Measurements from ENCODE around the gene USP40.

The USP40 gene

GRCh38 chr2:233455491-233455890 is 111.1 kb downstream of the USP40 start:
- no peak for DNase-seq

DNA sequence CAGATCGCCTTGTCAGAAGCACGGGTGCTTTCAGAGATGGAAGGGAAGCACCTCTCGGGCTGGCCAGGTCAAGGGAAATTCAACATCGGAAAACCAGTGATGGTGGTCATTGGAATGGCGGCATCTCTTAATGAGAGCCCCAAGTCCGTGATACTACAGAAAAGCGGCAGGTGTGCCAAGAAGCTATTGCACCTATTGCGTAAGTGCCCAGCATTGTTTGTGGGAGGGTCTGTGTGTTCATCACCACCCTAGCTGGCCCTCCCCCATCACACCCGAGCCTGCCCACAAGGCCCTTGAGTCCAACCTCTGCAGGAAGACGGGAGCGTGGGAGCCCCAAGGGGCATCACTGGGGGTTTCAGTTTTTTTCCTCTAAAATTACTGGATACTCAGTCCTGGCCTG is 111.6 kb downstream of the USP40 start:
- no peak for DNase-seq

DNA sequence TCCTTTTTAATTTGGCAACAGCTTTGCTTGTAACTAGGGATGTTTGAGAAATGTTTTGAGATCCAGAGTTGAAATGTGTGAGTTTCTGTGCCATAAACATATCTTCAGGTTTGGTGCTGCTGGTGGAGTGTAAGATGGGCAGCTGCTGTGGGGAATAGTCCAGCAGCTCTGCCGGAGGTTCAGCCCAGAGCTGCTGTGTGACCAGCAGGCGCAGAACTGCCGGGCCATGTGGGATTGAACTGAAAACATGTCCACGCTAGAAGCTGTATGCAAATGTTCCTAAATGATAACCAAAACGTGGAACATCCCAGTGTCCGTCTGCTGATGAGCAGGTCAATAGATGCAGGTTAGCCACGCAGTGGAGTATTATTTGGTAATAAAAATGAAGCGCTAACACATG is 112.7 kb downstream of the USP40 start:
- DNase-seq, result no peak

GRCh38 chr2:233453111-233453915 is 113.3 kb downstream of the USP40 start:
- DNase-seq, result no peak

- no peak for DNase-seq
Measured at GRCh38 chr2:233451950-233452349, 114.6 kb downstream of the USP40 start.

DNA sequence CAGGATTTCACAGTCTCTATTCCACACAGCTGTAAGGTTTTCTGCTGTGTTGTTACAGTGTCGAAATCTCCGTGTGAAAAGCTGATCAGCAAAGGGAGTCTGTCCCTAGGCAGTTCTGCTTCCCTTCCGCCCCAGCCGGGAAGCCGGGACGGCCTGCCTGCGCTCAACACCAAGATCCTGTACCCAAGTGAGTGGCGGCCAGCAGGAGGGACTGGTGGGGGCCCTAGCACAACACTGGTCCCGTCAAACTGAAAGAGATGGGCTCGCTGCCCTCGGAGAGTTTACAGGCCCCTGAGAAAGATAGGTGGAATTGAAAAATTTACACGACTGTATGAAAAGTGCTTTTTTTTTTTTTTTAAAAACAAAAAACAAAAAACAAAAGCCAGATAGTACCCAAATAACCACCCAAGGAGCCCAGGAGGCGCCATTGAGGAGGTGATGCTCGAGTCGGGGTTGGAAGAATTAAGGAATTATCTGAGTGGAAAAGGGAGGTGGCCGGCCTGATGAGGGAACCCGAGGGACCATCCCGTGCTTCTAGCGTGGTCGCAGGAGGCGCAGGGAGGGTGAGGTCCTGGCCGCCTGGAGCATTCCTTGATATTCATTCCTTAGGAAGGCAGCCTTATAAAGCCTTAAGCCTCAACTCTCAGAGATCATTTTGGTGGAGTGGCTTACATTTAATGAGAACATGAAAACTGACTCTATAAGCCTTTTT is 115.6 kb downstream of the USP40 start:
- no peak for DNase-seq

- DNase-seq, result no peak
Measured at GRCh38 chr2:233449921-233450863, 116.4 kb downstream of the USP40 start.

GRCh38 chr2:233449081-233449901 is 117.3 kb downstream of the USP40 start:
- no peak for DNase-seq

- DNase-seq, result no peak
Measured at GRCh38 chr2:233448575-233448974, 118.0 kb downstream of the USP40 start.

GRCh38 chr2:233448220-233448559 is 118.4 kb downstream of the USP40 start:
- DNase-seq, result no peak

DNA sequence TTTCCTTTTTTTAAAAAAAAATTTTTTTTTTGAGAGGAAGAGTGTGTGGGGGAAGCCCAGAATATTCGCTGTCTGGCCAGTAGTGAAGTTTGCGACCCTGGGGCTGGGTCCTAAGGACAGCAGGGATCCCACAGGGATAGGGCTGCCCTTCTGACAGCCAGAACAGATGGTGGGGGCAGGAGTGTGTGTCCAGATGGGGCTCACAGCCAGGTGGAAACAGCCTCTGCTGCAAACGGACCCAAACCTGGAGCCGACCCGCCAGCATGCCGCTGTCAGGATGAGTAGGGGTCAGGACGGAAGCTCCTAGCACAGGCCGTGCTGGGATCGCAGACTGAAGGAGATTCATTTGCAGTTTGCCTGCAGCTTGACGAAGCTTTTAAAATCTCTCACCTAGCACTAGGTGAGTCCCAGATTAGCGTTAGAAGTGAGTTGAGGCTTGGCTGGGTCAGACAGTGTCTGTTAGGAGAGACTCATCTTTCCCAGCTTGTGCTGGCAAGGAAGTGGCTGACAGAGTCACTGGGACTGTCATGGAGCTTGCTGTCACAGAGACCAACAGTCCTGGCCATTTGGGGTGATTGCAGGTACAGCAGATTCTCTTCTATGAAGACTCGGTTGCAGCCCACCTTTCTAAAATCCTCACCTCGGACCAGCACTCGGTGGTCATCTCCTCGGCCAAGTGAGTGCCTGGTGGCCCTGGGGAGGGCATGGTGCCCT is 118.9 kb downstream of the USP40 start:
- no peak for DNase-seq

GRCh38 chr2:233446606-233447305 is 119.8 kb downstream of the USP40 start:
- no peak for DNase-seq

GRCh38 chr2:233446121-233446520 is 120.5 kb downstream of the USP40 start:
- DNase-seq, result no peak

GRCh38 chr2:233445152-233445830 is 121.3 kb downstream of the USP40 start:
- no peak for DNase-seq

- no peak for DNase-seq
Measured at GRCh38 chr2:233444501-233444900, 122.1 kb downstream of the USP40 start.

DNA sequence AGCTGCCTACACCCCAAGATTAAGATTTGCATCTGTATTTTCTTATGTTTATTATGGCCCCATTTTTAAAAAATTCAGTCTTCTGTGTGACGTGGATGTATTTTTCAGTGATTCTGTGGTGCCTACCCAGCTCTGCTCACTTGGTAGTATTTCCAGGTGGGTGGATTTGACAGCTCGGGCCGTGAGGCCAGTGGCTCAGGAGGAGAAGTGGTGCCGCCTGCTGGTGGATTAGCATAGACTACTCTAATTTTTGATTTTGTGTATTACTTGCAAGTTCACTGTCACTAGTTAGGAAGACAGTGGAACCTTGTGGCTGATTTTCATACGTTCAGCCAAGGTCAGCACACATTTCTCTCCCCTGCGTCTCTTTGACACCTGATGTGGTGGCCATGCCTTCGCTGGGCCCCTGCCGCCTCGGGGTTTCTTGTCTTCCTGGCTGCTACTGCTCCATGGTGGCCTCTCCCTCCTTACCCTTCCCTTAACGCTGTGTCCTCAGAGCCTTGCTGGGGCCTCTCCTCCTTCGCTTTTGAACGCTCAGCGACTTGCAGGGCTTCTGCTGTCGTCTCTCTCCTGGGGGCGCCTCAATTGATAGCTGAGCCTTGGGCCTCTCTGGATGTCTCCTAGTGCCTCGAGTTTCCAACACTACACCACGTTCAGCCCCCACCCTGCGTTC is 122.9 kb downstream of the USP40 start:
- peak; percentile 84 to 86 for DNase-seq

DNA sequence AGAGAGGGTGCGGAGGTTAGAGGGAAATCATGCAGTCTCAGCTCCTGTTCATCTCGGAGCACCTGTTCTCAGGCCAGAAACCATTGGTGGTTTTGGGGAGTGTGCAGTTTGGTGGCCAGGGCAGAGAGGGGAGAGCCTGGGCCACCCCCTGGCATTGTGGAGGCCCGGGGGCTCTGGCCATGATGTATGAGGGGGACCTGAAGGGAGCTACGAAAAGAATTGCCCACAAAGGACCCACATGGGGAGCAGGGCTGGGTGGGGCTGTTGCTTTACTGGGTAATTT is 124.6 kb downstream of the USP40 start:
- no peak for DNase-seq

DNA sequence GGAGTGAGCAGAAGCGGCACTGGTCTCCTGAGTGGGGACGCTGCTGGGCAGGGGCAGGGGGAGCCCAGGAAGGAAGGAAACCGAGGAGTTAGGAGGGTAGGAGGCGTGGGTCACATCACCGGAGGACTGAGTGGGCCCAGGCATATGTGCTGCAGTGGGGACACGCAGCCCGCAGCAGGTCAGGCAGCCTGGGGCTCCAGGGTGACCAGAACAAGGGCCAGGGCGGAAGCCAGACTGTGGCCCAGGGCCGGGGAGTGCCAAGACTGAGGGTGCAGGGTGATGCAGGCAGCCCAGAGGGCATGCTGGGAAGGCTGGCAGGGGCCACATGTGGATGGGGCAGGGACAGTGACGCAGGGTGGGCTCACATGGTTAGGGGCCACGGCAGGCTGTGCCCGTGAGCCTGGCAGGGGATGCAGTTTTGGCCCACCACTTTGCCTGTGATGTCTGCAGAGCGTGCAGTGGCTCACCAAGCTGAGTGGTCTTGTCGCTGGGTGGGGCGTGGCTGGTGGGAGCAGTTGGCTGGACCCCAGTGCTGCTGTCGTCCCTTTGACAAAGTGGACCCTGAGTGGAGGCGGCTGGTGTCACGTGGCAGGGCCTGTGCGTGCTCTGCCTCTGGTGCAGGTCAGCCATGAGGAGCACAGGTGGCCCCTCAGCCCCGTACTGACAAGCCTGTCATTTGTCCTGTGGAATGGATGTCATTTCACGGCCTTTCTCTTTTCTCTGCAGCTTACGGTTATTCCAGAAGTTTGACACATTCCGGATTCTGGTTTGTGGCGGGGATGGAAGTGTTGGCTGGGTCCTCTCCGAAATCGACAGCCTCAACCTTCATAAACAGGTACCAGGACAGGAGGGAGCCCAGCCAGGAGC is 125.2 kb downstream of the USP40 start:
- DNase-seq, result no peak

DNA sequence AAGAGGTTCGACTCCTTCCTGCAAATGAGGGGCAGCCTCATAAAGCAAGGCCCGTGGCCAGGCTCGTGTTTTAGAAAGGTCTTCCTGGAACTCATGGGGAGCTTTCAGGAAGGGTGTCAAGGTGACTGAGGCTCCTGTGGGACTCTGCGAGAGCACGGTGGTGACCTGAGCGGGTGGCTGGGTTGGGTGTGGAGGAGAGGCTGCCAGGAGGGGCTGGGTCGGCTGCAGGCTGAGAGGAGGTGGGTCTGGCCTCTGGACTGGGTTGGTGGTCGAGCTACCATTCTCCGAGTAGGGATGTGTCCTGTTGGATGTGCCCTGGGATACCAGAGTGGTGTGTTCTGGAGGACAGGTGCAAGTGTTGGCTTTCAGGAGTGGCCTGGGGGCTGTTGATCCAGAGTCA is 125.9 kb downstream of the USP40 start:
- DNase-seq, result no peak
